ENCODE results near the gene PCSK6.

Gene PCSK6

GRCh38 chr15:101448336-101448735 is 41.2 kb downstream of the PCSK6 start:
- H3K4me3 ChIP-seq (ENCODE audit: low read depth, low read length) = no peak overlapping the region

GRCh38 chr15:101447561-101448071 is 41.9 kb downstream of the PCSK6 start:
- H3K4me3 ChIP-seq (ENCODE audit: low read depth, low read length) = no peak overlapping the region

DNA sequence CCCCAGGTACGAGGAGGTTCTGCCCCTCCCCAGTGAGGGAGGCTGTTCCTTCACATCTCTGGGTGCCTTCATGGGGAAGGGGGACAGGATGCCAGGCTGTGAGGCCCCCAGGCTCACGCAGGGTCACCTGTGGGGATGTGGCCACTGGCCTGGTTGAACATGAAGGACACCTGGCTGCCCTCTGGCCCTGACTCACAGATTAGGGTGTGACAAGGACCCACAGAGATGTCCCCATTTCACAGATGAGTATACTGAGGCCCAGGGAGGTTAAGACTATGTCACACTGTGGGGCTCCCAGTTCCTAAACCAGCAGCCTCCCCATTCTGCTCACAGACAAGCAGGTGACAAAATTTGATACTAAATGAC is 42.4 kb downstream of the PCSK6 start:
- no peak overlapping the region for H3K4me3 ChIP-seq (ENCODE audit: low read depth, low read length)

- no peak overlapping the region for H3K4me3 ChIP-seq (ENCODE audit: low read depth, low read length)
Observed at GRCh38 chr15:101446518-101447167, 42.9 kb downstream of the PCSK6 start.

- H3K4me3 ChIP-seq (ENCODE audit: low read depth, low read length) = no peak overlapping the region
Observed at GRCh38 chr15:101445562-101446517, 43.7 kb downstream of the PCSK6 start.

DNA sequence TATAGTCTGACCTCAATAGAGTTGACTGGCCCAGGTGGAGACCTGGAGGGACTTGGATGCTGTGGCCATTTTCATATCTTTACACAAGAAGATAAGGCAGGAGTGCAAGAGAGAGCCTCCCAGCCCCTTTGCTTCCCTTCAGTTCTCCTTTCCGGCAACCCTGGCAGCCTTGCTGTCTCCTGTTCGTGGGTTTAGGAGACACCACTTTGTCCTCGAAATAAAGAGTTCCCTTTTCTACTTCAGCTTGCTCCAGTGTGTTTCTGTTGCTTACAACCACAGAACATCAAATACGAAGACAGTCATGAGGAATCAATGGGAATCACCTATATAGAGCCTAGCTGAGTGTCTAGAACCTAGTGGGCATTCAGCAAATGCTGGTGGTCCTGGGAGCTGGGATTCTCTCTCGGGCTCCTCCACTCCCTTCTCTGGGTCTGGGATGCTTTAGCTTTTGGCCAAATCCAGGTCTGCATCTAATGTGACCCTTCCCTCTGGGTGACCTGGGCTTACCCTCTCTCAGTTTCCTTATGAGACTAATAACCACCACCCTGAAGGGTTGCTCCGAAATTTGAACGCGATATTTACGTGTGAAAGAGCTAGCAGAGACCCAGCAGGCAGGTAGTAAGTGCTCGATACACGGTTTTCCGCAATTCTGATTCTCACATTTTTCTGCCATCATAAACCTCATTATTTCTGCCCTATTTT is 44.5 kb downstream of the PCSK6 start:
- no peak overlapping the region for H3K4me3 ChIP-seq (ENCODE audit: low read depth, low read length)

DNA sequence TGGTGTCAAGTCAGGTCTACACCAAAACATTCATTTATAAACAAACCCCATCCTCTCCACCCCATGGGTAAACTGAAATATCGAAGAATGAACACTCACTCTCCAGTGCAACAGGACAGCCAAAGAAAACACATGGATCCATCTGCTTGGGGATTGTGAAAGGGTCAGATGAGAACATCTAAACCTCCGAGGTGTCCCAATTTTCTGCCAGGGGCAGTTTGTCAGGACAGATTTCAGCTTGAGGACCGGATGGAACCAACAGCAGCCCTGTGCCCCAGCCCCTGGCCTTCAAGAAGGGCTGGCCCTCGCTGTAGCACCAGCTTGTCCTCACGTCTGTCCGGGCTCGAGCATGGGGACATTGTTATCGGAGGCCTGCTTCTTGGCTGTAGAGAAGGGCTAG is 45.5 kb downstream of the PCSK6 start:
- H3K4me3 ChIP-seq (ENCODE audit: low read depth, low read length) = no peak overlapping the region

DNA sequence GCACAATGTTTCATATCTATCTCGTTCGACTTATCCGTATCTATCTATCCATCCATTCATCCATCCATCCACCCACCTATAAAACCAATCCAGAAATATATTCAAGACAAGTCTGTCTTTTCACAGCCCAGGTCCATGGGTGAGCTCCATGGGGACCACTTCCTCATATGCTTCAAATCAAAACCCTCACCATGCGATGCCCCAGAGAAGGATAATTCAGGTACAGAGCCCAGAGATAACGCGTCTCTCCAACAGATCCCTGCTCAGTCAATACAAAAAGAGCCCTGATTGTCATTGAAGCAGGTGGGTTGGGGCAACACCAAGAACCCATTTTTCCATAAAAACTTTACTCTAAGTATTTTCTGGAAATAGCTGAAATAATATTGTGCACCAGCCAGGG is 47.2 kb downstream of the PCSK6 start:
- H3K4me3 ChIP-seq (ENCODE audit: low read depth, low read length) = no peak overlapping the region

DNA sequence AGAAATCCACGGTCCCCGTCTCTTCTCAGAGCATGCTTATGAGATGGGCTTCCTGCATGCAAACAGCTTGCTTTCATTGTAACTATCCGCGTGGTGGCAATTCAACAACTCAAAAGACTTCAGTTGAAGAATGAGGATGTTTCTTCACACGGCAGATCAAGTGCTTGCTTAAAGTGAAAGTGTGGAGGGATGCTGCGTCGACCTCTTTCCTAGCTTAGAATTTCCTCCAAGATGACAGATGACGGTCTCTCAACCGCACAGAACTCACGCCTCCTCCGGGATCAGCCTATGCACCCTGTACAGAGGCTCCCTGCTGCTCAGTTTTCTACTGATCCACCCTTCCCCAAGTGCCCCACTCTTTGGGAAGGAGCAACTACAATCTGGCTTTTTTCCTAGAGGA is 47.8 kb downstream of the PCSK6 start:
- H3K4me3 ChIP-seq (ENCODE audit: low read depth, low read length) = no peak overlapping the region

DNA sequence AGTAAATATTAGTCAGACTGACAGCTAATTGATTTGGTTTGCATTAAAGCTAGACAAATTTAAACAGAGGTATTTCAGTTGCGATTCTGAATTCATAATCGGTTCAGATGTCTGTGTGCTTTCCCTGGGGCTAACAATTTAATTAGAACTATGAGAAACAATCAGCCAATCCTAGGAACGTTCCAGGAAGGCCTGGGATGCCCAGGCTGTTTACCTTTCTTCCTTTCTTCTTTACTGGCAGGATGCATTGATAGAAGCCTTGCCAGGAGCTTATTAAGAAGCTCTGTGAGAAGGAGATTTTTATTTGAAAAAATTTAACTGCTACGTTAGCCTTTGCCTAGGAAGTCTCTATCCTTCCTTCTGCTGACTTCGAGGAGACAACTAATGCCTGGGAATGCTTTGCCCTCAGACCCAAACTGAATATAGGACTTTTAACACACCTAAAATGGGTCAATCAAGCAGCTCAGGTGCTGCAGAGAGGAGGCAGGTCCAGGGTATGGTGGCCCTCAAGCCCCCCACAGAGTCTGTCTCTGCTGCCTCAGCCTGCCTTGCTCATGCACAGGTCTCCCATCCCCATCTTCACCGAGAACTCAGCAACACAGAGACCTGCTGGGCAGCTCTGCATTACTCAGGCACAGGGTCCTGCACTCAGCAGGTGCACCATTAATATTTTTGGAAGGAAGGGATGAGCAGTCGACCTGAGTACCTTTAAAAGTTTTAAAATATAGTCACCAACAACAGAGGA is 48.5 kb downstream of the PCSK6 start:
- no peak overlapping the region for H3K4me3 ChIP-seq (ENCODE audit: low read depth, low read length)

GRCh38 chr15:101439920-101440319 is 49.6 kb downstream of the PCSK6 start:
- H3K4me3 ChIP-seq (ENCODE audit: low read depth, low read length) = no peak overlapping the region

- H3K4me3 ChIP-seq (ENCODE audit: low read depth, low read length) = no peak overlapping the region
Observed at GRCh38 chr15:101439285-101439919, 50.1 kb downstream of the PCSK6 start.

DNA sequence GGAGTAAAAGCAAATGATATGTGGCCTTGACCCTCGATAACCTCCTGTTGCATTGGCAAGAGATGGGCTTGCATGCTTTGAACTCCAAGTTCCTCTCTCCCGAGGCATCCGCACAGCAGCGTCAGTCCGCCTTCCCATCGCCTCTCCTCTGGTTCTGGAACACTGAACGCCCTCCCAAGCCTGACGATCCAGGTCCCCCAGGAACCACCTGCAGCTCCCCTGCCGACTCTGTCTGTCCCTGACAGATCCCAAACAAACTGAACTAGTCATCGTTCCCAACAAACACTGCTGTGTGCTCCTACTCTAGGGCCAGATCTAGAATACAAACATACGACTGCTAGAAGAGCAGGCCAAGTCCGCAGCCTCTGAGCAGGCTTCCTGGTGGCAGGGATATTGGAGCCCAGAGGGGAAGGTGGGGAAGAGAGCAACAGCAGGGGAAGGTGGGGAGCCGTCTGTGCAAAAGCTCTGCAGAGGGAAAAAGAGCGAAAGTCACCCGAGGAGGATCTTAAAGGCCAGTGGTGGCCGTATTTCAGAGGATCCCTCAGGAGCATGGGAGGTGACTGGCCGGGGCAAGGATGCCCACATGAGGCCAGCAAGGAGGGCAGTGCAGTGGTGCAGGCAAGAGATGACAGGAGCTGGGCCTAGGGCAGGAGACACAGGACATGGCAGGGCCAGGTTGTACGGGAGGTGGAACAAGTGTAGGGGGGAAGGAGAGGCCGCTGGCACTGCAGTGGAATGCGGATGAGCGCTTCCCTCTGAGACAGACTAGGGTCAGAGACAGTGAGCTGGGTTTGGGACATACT is 50.8 kb downstream of the PCSK6 start:
- no peak overlapping the region for H3K4me3 ChIP-seq (ENCODE audit: low read depth, low read length)

DNA sequence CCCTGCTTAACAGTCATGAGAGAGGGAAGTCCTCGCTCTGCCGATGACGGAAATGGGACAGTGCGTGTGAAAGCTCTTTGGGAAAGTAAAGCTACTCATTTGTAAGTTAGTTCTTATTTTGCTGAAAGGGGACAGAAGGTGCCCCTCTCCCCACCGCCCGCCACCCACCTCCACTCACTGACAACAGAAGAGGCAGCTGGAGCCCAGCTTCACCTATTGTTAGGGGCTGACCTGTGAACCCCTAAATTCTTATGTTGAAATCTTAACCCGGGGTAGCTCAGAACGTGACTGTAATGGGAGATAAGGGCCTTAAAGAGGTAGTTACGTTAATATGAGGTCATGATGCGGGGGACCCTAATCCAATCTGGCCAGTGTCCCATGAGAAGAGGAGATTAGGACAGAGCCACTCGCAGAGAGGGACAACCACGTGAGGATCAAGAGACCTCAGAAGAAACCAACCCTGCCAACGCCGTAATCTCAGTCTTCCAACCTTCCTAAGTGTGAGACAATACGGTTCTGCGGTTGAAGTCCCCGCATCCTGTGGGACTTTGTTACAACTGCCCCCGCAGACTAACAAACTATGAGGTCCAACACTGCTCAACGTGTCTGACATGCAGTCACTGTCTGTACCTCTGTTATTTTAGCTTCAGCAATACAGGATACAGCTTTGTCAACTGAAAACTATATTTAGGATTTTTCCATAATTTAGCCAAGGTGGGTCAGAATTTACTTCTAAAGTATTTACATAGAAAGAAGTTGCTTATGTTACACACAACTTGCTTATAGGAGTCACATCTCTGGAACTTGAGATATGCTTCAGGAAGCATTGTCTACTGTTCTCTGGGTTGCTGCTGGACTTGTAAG is 51.7 kb downstream of the PCSK6 start:
- H3K4me3 ChIP-seq (ENCODE audit: low read depth, low read length) = no peak overlapping the region

GRCh38 chr15:101437209-101437608 is 52.3 kb downstream of the PCSK6 start:
- no peak overlapping the region for H3K4me3 ChIP-seq (ENCODE audit: low read depth, low read length)

DNA sequence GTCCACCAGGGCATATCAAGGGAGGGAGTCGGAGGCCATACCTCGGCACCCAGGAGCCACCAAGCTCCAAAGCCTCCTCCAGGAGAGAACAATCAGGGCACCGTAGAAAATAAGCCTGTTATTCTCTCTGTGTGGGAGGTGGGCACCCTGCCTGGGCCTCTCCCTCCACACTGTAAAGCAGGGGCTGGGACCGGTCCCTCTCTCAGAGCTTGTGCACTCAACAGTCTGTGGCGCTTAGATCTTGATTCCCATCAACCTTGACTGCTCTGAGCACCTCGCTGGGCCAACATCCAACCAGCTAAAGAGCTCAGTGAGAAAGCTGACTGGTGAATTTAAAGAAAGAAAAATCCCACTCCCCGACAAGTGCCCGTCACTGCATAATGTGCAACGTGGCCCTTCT is 53.0 kb downstream of the PCSK6 start:
- H3K4me3 ChIP-seq (ENCODE audit: low read depth, low read length) = no peak overlapping the region

- H3K4me3 ChIP-seq (ENCODE audit: low read depth, low read length) = no peak overlapping the region
Observed at GRCh38 chr15:101435761-101436160, 53.7 kb downstream of the PCSK6 start.

GRCh38 chr15:101434032-101434920 is 55.2 kb downstream of the PCSK6 start:
- no peak overlapping the region for H3K4me3 ChIP-seq (ENCODE audit: low read depth, low read length)
